HG03108 (cell line): ENCODE measurements around the gene HSD11B1.

Experiments
- ATAC-seq: cut with Tn5 transposase; IDR thresholded peaks from one replicate; pipeline ENCODE4 v1.9.1; 2021; ENCODE audit warnings: moderate library complexity; ENCODE audit not compliant: unreplicated experiment

HSD11B1 gene

GRCh38 chr1:209780268-209780667 lies 75.6 kb downstream of the HSD11B1 start:
- no peak for ATAC-seq

- no peak for ATAC-seq
Measured at GRCh38 chr1:209783386-209783785, 78.7 kb downstream of the HSD11B1 start.
